Sigmoid colon (tissue), 4 donors: ENCODE results near the gene SDK2.

Experiments used
- EP300 ChIP-seq, 4 donors: sonication (generic); formaldehyde crosslinking; IDR thresholded peaks; one replicate each; pipeline ENCODE4 v1.6.1; 2017; ENCODE audit warnings: antibody characterized with exemption in 4 of 4
- POLR2A ChIP-seq, 2 donors: fragments of 450-650 bp; IDR thresholded peaks; one replicate each; pipeline ENCODE4 v1.6.1; 2016; ENCODE audit warnings: antibody characterized with exemption in 2 of 2, mild to moderate bottlenecking in 2 of 2, moderate library complexity in 2 of 2
- POLR2AphosphoS5 ChIP-seq, 4 donors: sonication (generic); formaldehyde crosslinking; IDR thresholded peaks; one replicate each; pipeline ENCODE4 v1.6.1; 2017; ENCODE audit warnings: antibody characterized with exemption in 4 of 4
- TF ChIP-seq, protein P1 (sequence below), 4 experiments: fragments of 450-650 bp in 3 of 4; fragments of 200-600 bp in 1 of 4; IDR thresholded peaks; one replicate each; pipeline ENCODE4 v1.5.1; 2016 to 2019; ENCODE audit warnings: antibody characterized with exemption in 4 of 4, mild to moderate bottlenecking in 3 of 4, moderate library complexity in 2 of 4

DNA sequence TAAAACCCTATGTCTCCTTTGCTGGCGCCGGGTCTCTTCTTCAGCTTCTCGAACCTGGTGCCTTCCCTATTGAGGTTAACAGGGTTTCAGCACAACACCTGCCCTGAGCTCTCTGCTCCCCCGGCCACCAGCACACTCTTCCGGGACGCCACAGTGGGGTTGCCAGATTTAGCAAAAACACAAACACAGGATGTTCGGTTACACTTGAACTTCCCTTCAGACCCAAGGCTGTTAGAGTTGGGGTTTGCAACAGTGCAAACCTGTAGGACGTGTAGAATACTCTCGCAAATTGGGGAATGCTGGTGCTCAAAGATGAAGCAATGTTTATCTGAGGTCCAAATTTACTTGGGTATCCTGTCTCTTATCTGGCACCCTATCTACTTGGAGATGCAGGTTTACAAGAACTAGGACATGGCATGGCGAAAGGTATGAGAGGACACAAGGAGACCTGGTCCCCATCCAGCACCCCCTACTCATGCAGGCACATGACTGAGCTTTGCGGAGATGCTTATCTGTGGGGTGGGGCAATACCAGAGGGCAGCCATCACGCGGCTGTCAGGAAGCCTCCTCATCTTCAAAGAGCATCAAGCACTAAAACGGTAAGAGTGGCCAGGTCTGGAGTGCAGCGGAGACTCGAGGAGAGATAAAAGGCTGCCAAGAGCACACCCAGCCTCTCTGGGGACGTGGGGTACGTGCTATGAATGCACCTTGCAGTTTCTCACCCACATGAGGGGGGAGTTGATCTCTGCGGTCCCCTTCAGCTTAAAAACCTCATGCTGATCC is 52.8 kb downstream of the SDK2 start:
- TF ChIP-seq, protein P1, sequence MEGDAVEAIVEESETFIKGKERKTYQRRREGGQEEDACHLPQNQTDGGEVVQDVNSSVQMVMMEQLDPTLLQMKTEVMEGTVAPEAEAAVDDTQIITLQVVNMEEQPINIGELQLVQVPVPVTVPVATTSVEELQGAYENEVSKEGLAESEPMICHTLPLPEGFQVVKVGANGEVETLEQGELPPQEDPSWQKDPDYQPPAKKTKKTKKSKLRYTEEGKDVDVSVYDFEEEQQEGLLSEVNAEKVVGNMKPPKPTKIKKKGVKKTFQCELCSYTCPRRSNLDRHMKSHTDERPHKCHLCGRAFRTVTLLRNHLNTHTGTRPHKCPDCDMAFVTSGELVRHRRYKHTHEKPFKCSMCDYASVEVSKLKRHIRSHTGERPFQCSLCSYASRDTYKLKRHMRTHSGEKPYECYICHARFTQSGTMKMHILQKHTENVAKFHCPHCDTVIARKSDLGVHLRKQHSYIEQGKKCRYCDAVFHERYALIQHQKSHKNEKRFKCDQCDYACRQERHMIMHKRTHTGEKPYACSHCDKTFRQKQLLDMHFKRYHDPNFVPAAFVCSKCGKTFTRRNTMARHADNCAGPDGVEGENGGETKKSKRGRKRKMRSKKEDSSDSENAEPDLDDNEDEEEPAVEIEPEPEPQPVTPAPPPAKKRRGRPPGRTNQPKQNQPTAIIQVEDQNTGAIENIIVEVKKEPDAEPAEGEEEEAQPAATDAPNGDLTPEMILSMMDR (IDR thresholded peaks at IDR 0.05): no peak
- TF ChIP-seq POLR2A (IDR thresholded peaks at IDR 0.05) (no peak), POLR2AphosphoS5 (IDR thresholded peaks at IDR 0.05) (no peak), EP300 (IDR thresholded peaks at IDR 0.05) (no peak)
